AG20443 (cell line): Measurements from ENCODE around the gene TMEM18.

Experiments used
- DNase-seq: peaks from one replicate; pipeline ENCODE4 v3.0.0; 2012; ENCODE audit warnings: low spot score, mixed read lengths

TMEM18 gene

DNA sequence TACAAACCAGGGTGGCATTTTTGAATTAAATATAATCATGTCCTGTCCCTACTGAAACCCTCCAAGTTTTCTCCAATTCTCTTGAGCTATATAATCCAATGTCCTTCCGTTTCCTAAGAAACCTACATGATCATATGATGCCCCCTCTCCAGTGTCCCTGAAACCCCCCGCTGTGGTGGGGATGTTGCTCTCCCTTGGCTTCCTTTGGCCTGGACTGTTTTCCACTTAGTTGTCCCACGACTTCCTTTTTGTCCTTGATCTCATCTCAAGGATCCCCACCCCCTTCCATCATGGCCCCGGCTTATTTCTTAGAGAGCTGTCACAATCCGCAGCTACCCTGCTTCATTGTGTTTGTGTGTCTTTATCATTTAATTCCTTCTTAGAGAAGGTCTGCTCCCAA is 43.8 kb downstream of the TMEM18 start:
- DNase-seq = no peak

DNA sequence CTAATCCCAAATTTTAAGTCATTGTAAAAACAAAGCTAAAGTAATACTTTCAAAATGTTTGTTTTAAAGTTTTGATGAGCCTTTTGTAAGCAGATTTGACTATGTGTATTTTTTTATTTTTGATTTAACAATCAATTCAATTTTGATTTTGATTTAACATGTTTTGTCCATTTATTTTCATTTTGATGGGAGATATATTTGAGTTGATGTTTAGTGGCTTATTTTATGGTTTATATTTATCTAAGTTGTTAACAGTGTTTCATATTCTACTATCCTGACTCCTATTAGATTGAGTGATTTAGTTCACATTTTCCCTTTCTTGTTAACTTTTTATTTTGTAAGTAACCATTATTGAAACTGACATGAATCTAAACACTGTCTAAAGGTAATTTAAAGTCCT is 44.7 kb downstream of the TMEM18 start:
- DNase-seq = no peak

DNA sequence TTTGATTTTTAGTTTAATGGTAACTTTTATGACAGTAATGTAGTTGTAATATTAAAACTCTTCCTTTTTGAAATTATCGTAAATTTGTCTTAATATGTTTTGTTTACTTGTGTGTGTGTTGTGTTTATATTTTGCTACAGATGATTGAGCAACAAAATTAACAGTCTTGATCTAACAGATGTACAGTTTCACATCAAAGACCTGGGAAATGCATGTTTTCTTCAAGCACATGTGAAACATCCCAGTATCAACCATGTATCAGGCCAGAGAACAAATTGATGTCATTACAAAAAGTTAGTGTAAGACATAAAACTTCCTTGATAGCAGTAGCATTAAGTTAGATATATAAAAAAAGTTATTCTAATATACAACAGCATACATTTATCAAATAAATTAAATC is 45.5 kb downstream of the TMEM18 start:
- no peak for DNase-seq

DNA sequence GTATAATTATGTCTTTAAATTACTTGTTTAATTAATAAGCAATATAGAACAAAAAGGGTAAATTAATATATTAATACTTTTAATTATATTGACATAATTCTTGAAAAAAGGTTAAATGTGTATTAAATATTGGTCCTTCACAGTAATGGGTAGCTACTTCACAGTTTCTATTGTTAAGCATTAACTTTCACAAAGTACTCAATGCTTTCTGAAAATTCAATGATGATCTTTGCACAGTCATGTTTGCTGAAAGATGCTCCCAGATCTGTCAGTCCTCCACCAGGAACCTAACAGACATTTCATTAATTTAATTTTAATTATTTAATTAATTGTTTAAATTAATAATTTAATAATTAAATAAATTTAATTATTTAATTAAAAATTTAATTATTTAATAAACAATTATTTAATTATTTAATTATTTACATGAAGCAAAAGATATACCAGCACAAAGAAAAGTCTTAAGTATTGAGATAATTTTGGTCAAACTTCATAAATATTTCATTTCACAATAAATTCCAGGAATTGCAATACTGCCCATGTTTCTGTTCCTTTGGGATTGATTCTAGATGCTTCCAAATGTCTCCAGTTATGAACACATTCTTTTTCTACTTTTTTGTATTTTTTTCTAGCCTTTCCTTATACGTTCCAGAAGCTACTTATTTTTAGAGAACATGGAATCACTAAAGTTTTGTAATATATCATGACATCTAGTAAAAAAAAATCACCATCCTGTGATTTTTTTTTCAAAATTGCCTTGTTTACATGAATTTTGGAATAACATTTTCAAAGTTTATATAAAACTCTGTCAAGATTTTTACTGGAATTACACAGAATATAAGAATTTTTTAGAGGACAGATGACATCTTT is 46.5 kb downstream of the TMEM18 start:
- DNase-seq = no peak

DNA sequence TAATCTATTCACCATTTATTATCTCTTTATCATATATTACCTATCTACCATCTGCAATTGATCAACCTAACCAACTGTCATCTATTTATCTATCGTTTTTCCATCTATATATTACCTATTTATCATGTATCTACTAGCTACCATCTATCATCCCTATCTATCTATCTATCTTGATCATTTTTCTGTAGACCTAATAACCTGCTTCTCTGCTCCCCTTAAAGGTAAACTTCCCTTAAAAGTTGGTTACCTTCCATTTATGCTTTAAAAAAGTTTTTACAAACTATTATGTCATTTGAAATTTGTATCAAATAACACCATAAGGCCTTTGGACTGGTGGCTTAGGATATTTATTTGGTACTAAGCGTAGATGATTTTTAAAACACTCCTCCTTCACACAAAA is 47.2 kb downstream of the TMEM18 start:
- DNase-seq = no peak

DNA sequence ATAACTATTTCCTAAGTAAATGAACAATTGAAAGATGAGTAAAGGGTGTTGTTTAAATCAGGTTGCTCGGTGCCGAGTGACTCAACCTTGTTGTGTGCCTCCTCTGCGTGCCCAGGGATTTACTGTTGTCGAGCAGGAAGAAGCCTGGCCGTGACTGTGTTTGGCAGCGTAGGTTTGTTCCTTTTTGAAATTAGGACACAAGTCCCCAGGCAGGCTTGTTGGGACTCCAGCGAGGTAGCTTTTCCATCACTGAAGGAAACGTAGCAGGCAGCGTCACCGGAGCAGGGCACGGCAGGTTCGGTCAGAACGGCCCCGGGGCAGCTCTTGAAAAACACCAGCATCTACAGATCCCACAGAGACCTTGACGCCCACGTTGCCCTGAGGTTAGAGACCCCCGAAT is 48.6 kb downstream of the TMEM18 start:
- no peak for DNase-seq

DNA sequence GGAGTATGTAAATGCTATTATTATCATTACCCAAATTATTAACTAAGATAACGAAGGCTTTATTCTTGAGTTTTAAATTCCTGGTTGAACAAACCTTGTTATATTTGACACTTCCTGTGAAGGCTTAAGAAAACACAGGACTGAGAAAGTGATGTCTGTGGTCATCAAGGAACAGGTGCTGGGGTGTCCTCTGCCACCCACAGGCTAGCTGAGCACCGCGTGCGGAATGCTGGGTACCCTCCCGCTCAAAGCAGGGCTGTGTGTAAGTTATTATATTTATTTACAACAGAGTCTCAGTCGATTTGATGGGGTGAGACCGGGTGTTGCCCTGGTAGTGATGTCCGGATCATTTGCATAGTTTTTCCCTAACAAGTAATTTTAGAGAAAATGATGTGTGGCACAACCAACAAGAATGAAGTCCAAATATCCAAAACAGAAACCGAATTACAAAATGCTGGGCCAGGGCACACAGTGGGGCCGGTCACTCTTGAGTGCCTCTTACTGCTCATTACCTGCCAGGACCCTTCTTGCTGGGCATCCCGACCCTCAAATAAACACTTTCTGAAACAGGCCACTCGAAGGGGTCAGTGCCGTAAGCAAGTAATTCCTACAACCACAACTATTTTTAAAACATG is 49.2 kb downstream of the TMEM18 start:
- DNase-seq = no peak

DNA sequence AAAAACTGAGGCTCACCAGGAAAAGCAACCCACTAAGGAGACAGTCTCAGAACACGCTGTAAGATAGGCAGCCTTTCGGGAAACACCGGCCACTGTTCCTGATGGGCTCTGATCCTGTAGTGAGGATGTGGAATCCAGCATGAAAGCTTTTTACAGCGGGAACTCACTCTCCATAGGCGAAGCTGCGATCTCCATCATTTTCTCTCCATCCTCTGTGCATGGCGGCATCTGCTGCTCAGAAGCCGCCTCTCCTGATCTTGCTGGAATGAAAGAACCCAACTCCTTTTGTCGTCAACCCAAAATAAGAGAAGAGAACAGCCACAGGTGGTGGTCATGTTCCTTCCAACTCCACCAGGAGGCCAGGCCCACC is 49.9 kb downstream of the TMEM18 start:
- DNase-seq = no peak

DNA sequence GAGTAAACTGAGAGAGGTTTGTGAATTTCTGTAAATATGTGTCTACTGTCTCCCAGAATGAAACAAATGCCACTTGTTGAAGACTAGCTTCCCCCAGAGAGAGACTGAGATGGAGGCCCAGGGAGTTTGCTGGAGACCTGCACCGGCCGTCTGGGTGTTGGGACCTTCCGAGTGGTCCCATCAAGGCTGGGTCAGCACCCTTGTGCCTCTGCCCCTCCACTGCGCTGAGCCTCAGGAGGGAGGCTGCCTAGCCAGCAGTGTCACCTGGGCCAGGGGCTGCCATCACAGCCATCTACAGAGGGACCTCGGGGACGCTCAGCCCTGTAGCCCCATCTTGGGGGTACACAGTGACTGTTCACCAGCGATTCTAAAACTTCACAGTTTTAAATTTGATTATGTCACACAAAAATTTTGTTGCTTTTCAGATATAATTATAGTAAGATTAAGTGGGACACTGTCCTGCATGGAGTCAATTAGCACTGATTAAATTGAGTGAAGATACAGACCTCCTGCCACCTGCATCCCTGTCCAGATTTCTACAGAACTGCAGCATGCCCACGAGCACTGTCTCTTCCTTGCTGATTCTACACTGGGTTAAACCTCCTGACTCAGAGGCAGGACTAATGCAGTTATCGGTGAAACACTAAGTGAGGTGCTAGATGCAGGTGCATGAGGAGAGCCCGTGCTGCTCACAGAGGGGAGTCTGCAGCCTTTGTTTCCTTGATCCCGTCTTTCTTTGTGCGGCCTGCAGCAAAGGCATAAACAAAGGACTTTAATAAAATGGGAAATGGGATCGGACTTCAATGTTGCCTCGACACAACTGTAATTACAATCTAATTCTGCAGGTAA is 50.5 kb downstream of the TMEM18 start:
- DNase-seq = no peak

DNA sequence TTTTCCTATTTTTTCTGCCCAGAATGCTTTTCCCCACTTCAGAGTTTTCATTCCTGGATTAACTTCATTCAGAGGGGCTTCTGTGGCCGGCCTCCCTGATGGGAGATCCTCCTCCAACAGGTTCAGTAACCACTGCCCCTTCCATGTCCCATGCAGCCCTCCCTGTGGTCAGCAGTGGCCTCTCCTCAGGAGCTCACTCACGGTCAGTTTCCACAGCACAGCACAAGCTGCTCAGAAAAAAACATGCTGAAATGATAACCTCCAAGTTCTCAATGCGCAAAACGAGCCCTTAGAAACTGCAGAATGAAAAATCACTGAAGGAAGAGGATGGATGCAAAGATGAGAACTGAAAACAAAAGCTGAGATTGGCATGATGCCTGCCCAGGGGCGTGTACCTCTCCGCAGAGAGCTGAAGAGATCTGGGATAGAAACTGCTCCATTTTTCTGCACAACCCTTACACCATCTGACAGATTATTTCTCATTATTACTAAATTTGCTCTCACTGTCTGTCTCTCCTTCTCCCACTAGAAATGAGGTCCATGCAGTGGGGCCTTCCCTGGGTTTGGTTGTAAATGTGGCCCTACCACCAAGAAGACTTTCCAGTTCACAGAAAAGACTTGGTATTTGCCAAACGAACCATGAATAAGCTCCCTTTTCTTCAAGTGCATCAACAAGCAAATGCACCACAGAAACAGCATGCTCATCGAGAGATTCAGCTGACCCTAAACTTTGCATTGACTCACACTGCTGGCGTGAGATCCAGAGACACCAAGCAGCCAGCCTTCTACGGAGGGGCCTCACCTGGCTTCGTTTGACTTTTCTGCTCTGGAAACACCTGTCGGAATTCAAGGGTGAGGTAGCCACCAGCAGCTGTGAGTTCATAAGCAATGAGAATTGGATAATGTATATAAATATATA is 51.5 kb downstream of the TMEM18 start:
- DNase-seq = no peak

DNA sequence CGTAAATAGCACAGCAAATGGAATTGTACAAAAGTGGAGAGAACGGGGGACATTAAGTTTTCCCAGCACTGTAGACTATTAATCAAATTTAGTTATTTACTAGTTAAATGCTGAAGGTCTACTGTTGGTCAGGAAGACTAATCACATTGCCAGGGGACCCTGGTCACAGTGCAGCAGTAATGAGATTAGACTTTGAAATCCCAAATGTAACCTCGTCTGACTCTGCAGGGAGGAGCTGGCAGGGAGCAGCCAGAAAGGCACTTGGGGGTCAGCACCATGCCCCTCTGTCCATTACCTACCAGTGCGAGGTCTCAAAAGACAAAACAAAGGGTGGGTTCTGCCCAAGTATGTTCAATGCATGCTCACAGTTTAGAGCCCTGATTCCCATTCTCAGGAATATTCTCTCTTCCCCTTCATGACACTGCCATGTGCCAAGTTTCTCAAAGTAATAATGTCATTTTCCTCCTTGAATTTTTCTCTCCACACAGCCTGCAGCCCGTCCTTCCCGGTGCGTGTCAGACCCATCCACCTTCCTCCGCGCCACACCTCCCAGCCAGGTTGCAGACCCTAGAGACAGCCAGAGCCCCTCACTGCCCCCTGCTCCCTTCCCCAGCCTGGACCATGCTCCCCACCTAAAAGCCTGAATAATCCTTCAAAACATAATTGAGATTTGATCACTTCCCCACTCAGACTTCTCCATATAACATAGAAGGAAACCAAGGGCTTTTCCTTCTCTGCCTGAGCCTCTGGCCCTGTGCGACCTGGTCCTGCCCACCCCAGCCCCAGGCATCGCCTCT is 52.5 kb downstream of the TMEM18 start:
- DNase-seq = no peak

DNA sequence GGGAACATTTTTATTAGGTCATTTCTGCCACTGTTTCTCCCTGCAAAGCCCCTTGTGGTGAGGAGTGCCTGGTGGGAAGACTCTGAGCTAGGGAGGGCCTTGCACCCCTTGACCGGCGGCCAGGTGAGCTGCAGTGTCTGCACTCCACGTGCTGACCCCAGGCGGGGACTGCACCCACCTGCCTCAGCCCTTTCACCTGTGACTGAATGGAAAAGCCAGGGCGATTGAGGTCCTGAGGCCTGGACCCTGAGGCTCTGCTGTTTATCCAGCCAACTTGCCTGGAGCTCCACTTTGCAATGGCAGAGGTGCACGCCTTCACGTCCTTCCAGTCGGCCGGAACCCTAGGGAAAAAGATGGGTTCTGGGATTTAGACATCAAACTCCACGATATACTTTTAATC is 53.1 kb downstream of the TMEM18 start:
- no peak for DNase-seq

DNA sequence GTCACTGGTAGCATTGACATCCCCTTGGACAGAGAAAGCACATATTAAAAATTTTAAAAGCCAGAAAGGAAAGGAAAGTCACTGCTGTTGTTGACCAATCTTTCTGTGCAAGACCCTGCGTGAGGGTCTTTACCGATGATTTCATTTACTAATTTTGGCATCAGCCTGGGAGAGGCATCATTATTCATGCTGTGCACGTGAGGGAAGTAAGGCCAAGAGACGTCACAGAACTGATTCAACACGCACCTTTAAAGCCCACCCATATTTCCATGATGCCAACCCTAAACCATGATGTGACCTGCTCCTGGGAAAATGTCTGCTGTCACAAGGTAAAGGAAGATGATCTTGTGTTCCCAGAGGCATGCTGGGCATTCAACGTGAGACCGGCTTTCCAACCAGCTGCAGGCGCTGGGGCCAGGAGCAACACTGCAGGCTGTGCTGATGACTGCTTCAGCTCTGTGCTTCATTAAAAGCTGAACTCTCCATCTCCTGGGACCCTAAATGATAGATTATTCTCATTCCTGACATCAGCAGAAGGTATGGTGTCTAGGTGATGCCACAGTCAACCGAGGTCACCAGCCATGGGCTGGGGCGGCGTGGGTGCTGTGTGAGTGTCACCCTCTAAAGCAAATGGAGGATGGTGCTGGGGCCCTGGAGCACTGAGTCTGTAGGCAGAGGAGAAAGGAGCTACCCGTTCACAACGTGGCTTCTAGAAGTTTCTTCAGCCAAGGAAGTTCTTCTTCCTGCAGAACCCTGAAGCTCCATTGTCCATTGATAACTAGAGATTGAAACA is 53.9 kb downstream of the TMEM18 start:
- no peak for DNase-seq

DNA sequence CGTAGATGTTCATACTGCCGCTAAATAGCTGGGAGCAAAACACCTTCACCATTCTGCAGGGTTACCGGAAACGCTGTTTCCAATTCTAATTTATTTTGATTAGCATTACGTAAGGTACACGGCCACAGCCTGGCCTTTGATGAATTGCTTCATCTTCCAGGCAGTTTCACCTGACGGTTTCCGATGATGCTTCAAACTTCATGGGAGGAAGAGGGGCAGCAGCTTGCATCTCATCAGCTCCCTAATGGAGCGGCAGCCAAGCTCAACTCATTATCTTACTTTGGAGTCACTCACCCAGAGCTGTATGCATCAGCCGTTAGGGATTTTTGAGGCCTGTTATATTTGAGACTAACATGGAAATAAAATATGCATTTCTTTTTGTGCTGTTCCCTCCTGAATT is 54.8 kb downstream of the TMEM18 start:
- no peak for DNase-seq

DNA sequence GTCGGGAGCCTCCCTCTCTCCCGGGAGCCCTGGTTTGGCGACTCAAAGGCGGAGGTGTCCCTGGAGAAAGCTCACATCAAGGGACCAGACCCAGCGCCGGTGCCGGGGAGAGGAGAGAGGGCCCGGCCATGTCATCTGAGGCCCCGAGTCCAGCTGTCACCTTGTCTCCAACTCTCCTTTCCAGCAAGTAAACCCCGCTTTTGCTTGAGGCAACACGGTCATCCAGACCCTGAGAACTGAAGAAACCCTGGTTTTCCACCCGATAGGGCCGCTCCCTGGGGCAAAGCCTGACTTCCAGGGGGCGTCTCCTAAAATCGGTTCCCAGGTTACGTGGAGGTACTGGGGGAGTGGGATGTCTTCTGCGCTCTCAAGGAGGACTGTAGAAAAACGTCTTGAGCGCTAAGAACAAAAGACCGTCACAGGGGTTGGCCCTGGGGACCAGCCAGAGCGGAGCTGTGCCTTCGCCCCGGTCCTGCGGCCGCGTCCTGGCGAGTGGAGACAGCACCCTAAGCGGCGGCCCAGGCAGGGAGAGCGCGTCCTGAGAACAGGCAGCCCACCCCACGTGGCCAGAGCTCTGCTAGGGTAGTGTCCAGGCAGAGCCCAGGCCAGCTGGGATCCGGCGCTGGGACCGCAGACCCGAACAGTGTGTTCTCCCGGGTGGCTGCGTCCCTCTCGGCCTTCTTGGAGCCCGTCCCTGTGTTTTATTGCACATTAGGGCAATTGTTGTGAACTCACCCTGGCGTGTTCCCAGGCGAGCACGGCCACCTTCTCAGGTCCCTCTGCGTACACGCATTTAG is 55.7 kb downstream of the TMEM18 start:
- no peak for DNase-seq

DNA sequence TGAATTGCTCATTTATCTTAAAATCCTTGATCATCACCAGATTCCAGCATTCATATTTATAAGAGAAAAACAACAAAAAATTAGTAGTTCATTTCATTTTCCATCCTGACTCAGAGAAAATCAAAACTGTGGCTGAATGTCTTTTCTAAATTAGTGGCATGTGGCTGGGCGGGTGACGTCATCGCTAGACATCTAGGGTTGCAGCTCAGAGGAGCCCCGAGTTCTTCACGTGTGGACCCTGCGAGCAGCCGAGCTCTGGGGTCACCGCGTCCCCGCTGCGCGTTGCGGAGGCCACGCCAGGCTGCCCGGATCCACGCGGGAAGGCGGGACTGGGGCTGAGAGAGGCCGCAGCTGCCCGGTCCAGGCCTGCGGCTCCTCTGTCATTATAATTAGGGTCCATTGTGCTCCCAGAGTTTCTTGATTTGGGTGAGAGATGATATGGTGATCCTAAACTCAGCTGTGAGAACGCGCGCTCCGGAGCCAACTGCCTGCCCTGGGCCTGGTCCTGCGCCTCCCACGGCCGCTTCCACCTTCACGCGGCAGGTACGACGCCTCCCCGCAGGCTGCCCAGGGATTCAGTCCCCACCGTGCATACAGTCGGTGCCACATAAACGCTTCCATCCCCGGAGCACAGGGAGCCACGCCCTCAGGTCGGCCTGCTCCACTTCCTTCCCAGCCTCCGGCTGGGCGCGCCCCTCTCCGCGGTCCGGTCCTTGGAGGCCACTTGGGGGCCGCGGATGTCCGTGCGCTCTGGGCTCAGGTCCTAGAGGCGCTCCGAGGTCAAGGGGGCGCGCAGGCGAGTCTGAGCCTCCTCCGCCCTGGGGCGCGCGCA is 56.5 kb downstream of the TMEM18 start:
- no peak for DNase-seq

DNA sequence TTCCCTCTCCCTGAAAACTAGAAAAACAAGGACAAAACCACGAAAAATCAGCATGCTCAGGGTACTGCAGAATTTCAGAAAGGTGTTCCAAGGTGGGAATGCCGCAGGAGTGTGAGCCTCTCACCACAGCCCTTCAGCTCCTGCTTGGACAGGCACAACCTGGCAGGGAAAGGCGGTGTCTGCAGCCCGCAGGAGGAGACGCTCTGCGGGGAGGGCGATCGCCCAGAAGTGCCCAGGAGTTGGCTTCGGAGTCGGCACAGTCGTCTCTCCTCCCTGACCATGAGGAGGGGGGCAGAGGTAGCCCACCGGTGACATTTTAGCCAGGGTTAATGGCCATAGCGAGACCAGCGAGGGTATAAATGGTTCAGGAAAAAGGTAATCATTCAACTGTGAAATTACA is 57.2 kb downstream of the TMEM18 start:
- DNase-seq = no peak

DNA sequence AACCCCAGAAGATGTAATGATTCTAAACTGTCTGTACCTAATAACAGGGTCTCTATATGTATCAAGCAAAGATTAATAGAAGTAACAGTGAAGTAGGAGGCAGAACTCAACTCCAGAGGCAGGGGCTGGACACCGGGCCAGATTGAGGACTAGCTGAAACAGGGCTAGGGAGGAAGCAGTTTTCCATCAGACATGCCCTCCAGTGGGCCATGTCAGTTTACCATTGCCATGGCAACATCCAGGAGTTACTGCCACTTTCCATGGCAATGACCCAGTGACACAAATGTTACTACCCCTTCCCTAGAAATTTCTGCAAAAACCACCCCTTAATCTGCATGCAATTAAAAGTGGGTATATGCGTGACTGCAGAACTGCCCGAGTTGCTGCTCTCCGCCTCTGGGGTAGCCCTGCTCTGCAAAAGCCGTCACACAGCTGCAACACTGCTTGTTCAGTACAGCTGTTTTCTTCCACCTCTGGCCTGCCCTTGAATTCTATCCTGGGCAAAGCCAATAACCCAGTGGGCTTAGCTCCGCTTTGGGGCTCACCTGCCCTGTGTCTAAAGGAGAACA is 58.7 kb downstream of the TMEM18 start:
- no peak for DNase-seq
